ENCODE data around the gene S100A4. TPM values are rescaled to one million over a fixed set of nuclear protein-coding genes. Genes with fewer than 3 reads are reported as not detected.

S100A4 gene
- total RNA-seq, 4 donors from 2014 or later = 58.6 to 205 (median 122) TPM

GRCh38 chr1:153513023-153513422, 32.6 kb downstream of the S100A4 start:
- no peaks in the 10 kb centered on the region for H3K9me3 ChIP-seq
- DNase-seq = no peak
- TF ChIP-seq, protein P1, sequence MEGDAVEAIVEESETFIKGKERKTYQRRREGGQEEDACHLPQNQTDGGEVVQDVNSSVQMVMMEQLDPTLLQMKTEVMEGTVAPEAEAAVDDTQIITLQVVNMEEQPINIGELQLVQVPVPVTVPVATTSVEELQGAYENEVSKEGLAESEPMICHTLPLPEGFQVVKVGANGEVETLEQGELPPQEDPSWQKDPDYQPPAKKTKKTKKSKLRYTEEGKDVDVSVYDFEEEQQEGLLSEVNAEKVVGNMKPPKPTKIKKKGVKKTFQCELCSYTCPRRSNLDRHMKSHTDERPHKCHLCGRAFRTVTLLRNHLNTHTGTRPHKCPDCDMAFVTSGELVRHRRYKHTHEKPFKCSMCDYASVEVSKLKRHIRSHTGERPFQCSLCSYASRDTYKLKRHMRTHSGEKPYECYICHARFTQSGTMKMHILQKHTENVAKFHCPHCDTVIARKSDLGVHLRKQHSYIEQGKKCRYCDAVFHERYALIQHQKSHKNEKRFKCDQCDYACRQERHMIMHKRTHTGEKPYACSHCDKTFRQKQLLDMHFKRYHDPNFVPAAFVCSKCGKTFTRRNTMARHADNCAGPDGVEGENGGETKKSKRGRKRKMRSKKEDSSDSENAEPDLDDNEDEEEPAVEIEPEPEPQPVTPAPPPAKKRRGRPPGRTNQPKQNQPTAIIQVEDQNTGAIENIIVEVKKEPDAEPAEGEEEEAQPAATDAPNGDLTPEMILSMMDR (IDR thresholded peaks at IDR 0.05) = peak in 1 of 6 experiments; percentile 19
- no peak for TF ChIP-seq POLR2A (IDR thresholded peaks at IDR 0.05)
- H3K4me1 ChIP-seq = peaks cover 18 to 49% (median 21%) of the 10 kb centered on the region in 3 donors
- H3K4me3 ChIP-seq = no peak overlapping the region
- WGBS, 2 donors = 66 to 76% methylated on average over 2 to 3 of the region's 3 CpGs
- H3K36me3 ChIP-seq = no peaks in the 10 kb centered on the region
- no peaks in the 10 kb centered on the region for H3K27me3 ChIP-seq
- H3K27ac ChIP-seq = no peak overlapping the region
- intact Hi-C loops (cut with DNase I) = loop anchor here (10.0 kb wide), 1 partner anchor 52 kb away; the partner anchor contains the start of gene S100A2

- TF ChIP-seq POLR2A (IDR thresholded peaks at IDR 0.05) = no peak
- TF ChIP-seq, protein P1 (IDR thresholded peaks at IDR 0.05) = peak; percentile 74 to 94 (median 88)
- Histone ChIP-seq H3K36me3 (no peaks in the 10 kb centered on the region), H3K4me1 (peaks cover 31 to 60% (median 31%) of the 10 kb centered on the region in 3 donors), H3K9me3 (no peaks in the 10 kb centered on the region), H3K27ac (peak overlapping the region in 1 of 4 donors; percentile 0), H3K4me3 (no peak overlapping the region), H3K27me3 (no peaks in the 10 kb centered on the region)
- WGBS, 2 donors = 0% methylated on average over 1 to 4 of the region's 7 CpGs
- no peak for DNase-seq
- intact Hi-C loops (cut with DNase I) = loop anchor here (10.0 kb wide), 1 partner anchor 54 kb away; the partner anchor contains the start of gene S100A2
These were observed 34.6 kb downstream of the S100A4 start for GRCh38 chr1:153510984-153511410.

DNA sequence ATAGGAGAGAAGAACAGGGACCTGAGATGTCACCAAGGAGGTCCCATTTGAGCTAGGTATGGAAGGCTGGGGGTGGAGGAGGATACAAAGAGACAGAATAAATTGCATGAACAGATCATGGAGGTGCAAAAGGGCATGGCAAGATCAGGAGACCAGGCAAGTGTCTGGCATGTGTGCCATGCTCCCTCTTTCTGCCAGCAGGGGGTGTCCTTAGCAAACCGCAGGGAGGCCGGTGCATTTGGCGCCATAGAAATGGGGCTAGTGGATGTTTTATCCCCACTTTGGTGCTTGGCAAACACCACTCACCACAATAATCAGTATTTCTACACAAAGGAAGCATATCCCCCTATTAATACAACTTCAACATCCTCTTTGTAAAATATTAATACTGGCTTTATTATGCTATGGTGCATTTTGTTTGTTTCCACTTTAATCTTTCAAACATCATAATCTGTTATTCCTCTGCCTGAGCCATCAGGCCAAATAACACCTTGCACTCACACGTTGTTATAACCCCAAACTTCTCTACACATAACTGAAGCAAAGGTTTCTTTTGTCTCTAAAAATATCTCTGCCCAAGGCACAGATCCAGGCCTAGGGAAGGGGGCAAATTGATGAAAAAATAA, 35.8 kb downstream of the S100A4 start:
- no peak for DNase-seq
- intact Hi-C loops (cut with DNase I) = loop anchor here (10.0 kb wide), 1 partner anchor 55 kb away; the partner anchor contains the start of gene S100A2
- no peaks in the 10 kb centered on the region for H3K36me3 ChIP-seq
- no peak overlapping the region for H3K4me3 ChIP-seq
- no peak for TF ChIP-seq POLR2A (IDR thresholded peaks at IDR 0.05)
- TF ChIP-seq, protein P1 (IDR thresholded peaks at IDR 0.05) = peak; percentile 66 to 88 (median 70)
- no peaks in the 10 kb centered on the region for H3K27me3 ChIP-seq
- peaks cover 19 to 52% (median 23%) of the 10 kb centered on the region in 3 donors for H3K4me1 ChIP-seq
- H3K9me3 ChIP-seq = no peaks in the 10 kb centered on the region
- H3K27ac ChIP-seq = no peak overlapping the region
- WGBS, 2 donors = 22 to 48% methylated on average over 4 of the region's 4 CpGs

GRCh38 chr1:153509036-153509435, 36.6 kb downstream of the S100A4 start:
- Histone ChIP-seq H3K4me3 (no peak overlapping the region), H3K36me3 (no peaks in the 10 kb centered on the region), H3K27ac (no peak overlapping the region), H3K4me1 (peaks cover 15 to 44% (median 20%) of the 10 kb centered on the region in 3 donors), H3K9me3 (no peaks in the 10 kb centered on the region), H3K27me3 (no peaks in the 10 kb centered on the region)
- 57 to 74% methylated on average over 3 of the region's 3 CpGs for WGBS, 2 donors
- intact Hi-C loops (cut with DNase I) = no loop called here
- no peak for DNase-seq
- TF ChIP-seq, protein P1 (IDR thresholded peaks at IDR 0.05) = no peak
- TF ChIP-seq POLR2A (IDR thresholded peaks at IDR 0.05) = no peak

DNA sequence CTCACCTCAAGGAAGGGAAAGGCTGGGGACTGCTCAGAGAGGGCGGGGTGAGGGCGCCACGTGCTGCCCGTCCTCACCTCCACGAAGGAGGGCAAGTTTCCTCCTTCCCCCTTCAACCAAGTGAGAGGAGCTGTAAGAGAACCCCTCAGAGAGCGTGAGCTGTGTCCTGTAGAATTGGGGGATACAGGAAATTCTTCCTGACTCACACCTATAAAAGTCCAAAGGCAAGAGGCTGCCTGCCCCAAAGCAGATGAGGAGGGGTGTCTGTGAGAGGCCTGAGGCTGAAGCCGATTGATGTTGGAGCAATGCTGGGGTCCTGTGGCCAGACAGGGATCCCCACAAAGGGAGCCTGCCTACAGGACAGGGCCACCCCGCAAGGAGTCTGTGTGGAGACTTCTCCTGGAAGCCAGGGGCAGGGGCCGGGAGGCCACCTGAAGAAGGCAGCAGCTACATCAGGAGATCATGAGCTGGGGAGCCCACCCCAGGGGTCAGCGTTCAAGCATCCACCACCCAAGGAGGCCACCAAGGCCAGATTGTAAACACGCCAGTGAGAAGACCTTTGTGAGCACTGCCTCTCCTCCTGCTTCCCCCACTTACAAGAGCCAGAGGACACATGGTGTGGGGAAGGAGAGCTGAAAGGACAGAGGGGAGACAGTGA, 37.6 kb downstream of the S100A4 start:
- 76 to 93% methylated on average over 5 of the region's 11 CpGs for WGBS, 2 donors
- H3K4me3 ChIP-seq = no peak overlapping the region
- intact Hi-C loops (cut with DNase I) = no loop called here
- H3K36me3 ChIP-seq = no peaks in the 10 kb centered on the region
- no peak for DNase-seq
- no peaks in the 10 kb centered on the region for H3K27me3 ChIP-seq
- no peaks in the 10 kb centered on the region for H3K9me3 ChIP-seq
- H3K4me1 ChIP-seq = peaks cover 15 to 41% (median 20%) of the 10 kb centered on the region in 3 donors
- H3K27ac ChIP-seq = peak overlapping the region in 3 of 4 donors; percentile 61 to 78 (median 68)
- TF ChIP-seq, protein P1 (IDR thresholded peaks at IDR 0.05) = no peak
- TF ChIP-seq POLR2A (IDR thresholded peaks at IDR 0.05) = no peak

All from esophagus squamous epithelium (tissue), 5 donors.